Heart left ventricle (tissue), 13 donors: ENCODE data around the gene MTG1.

Experiments used
- CTCF ChIP-seq, 12 donors: fragments of 200-600 bp; sonication (generic) in 4 of 12; IDR thresholded peaks; one replicate each; pipeline versions ENCODE4 v1.5.0 to v1.8.0; 2018 to 2022; ENCODE audit warnings: antibody characterized with exemption in 12 of 12, mild to moderate bottlenecking in 5 of 12
- POLR2A ChIP-seq, 2 donors: fragments of 450-650 bp; IDR thresholded peaks; one replicate each; pipeline ENCODE4 v1.6.1; 2017; ENCODE audit warnings: antibody characterized with exemption in 2 of 2, mild to moderate bottlenecking in 2 of 2, moderate library complexity in 2 of 2
- donor health status: ischemic (EF 13 %, LVEDD 7.1; RV severe dilation, severe dysfunction).
- donor health status: DM: no; HTN: yes; CAD: no.
- donor health status: DM: no; HTN: no; CAD: no.
- donor health status: ischemic (EF 25% LVEDD 6.9; RV normal size, moderate dysfunction).
- donor health status: ischemic (EF 25% LVEDD 5.7; RV mildly dilated, moderate dysfunction).
- donor health status: ischemic (EF 35%, LVEDD 5.7; RV mildly dilated, moderate dysfunction).
- donor health status: nonischemic (EF 11% LVEDD 7.7; RV severe dilation, severe dysfunction).
- donor health status: DM: yes; HTN: yes; CAD: no.
- donor health status: PGD.
- donor health status: ischemic (EF 29% LVEDD 5.4; RV normal size, mild dysfunction).
- donor health status: nonischemic (EF 23%, LVEDD 6.1; RV moderate dilation, normal function).

- no peak for TF ChIP-seq CTCF (IDR thresholded peaks at IDR 0.05)
- TF ChIP-seq POLR2A (IDR thresholded peaks at IDR 0.05): no peak
Observed at GRCh38 chr10:133353988-133354605, 39.9 kb upstream of the MTG1 start.
